HG02973 (cell line): ENCODE data around the gene TAC3.
"Not testable (repeated sequence)": the region's sequence is repeated elsewhere in the genome, so short reads cannot be mapped to it uniquely, and the experiment has no call there.

Experiments used
- ATAC-seq: cut with Tn5 transposase; IDR thresholded peaks from one replicate; pipeline ENCODE4 v1.9.1; 2021; ENCODE audit warnings: moderate library complexity; ENCODE audit not compliant: unreplicated experiment

The TAC3 gene

DNA sequence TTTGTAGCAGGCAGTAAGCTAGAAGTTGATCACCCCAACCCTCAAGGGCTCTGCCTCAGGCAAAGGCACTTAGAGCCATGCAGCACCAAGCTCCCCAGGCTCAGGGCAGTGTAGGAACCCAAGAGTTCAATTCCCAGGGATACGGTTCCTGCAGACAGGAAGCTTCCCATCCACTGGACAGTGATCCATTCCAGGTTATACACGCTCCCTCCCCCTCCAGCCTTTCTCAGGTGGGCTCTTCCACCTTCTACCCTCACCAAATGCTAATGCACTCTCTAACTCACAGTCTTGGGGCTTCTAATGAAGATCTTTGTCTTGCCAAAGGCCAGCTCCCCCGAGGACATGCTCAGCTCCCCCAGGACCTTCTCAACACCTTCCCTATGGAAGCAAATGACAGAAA lies 20.9 kb upstream of the TAC3 start:
- ATAC-seq, result no peak

DNA sequence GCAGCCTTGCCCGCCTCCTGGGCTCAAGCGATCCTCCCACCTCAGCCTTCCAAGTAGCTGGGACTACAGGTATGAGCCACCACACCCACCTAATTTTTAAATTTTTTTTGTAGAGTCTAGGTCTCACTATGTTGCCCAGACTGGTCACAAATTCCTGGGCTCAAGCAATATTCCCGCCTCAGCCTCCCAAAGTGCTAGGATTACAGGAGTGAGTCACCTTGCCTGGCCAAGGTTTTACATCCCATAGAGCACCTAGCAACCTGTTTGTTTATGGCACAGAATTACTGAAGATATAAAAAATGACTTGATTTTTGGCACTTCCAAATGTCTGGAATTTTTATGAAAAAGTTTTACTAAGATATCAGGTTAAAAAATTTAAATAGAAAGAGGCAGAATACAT lies 17.1 kb upstream of the TAC3 start:
- no peak for ATAC-seq

DNA sequence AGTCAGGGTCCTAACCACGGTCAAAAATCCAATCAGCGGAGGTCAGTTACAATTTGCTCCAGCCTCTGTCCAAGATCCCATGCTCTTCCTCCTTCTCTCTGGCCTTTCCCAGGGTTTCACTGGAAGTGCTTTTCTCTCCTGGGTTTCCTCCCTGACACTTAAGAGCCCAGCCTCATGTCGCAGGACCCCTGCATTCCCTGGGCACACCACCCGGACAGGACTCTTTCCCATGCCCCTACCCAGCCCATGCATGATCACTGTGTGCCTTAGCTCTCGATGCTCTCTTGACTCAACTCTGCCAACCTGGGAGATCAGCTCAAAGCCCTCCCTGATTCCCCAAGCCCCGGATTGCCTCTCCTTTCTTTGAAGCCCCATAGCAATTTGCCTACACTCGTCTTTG lies 15.5 kb upstream of the TAC3 start:
- ATAC-seq, result no peak

DNA sequence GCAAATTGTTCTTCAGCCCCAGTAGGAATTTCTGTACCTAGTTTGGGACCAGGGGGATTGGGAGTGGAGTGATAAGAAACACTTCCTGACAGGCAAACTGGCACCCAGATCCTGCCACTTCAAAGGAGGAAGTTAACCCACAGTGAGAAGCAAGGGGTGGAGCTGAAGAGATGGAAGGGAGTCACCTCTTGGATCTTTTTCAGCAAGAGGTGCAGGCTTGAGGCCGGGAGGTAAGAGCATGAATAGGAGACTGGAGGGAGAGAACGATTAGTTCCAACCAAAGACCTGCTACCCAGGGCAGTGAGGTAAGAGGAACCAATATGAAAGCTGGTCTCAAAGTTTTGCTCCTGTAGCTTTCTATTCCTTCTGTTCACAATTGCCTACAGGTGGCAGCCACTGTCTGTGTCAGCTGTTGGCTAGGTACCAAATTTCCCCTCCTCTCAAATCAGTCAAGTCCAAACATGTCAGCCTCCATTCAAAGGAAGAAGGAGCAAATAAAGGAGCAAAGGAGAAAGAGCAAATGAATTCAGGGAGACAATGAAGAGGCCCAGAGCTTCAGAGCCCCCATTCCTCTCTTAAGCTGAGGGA lies 14.9 kb upstream of the TAC3 start:
- ATAC-seq, result no peak

DNA sequence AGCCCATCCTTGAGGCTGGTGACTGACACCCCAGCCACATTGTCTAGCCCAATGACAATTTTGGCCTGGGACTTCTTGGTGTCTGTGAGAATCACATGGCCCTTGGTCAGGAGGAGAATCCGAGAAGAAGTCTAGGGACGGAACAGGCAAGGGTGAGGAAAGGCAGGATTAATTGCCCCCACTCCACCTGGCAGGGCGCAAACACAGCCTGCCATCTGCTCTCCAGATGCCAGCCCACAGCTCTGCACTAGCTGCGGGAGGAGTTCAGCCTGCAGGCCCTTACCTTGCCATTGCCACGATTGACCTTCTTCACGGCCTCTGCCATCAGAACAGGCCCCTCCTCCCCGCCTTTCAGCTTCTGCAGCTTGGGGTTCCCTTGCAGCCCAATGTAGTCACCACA lies 13.1 kb upstream of the TAC3 start:
- no peak for ATAC-seq

DNA sequence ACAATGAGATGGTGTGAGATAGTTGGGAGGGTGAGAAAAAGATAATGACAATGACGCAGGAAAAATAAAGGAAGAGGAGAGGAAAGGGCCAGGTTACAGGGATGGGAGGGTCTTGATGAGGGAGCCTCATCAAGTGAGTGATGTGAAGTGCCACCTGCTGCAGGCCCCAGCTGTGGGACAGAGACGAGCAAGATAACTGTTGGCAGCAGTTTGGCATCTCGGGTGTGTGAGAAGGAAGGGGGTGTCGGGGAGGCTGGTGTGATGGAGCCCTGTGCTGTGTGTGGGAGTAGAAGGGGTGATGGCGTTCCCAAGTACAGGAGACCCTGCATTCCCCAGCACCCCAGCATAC lies 11.4 kb upstream of the TAC3 start:
- ATAC-seq, result no peak

DNA sequence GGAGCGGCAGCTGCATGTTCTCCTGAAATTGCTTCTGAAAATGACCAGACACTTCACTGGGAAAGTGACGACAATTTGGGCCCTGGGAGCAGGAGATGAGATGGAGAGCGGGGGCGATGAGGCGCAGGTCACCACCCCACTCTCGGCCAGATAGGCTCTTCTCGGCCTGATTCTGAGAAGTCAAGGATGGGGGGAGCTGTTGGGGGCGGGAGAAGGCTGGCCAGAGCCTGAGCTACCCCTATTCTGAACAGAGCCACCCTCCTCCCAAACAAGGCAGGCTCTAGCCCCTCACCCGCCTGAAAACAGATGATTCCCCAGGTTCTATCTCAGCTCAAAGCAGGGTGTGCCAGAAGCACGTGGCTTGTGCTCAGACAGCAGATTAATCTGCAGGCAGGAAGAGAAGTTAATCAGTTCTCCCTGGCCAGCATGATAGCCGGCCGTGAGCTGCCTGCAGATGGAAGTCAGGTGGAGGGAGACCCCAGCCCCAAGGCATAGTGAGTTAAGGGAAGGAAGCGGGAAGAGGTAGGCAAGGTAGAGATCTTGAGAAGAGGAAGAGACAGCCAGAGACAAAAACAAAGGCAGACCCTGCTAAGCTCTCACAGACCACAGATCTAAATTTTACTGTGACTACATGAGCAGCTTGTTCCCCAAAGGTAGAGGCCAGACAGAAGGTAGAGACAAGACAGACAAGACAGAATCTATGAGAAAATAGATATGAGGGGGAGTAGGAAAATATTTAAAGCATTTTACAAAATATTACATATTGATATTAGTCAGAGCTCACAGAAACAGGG lies 10.9 kb upstream of the TAC3 start:
- no peak for ATAC-seq

DNA sequence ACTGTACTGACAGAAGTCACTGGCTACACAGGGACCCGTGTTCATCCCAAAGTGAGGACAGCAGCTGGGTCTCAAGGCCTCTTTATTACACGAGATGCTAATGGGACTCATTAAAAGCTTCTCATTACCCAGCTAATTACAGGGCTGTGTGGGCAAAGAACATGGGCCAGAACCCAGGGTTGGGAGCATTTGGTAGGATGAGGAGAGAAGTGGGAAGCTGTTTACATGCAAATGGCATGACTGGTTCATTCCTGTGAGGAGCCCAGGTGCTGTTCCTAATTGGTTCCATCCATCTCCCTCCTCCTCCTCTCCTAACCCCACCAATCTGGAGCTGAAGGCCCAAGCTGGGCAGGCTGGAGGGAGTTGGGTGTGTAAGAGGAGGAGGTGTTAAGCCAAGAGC lies 8.9 kb upstream of the TAC3 start:
- no peak for ATAC-seq

DNA sequence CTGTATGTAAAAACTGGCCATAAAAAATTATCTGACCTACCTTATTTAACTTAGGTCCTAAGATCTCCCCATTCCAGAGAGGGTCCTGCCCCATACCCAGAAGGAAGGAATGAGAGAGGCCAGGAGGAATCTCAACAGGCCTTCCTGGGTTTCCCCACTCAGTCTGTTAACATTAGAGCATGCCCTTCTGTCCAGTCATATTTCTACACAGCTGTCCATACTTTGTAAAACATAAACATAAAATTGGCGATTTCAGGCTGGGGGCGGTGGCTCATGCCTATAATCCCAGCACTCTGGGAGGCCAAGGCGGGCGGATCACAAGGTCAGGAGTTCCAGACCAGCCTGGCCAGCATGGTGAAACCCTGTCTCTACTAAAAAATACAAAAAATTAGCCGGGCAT lies 6.0 kb upstream of the TAC3 start:
- ATAC-seq, result not testable (repeated sequence)

DNA sequence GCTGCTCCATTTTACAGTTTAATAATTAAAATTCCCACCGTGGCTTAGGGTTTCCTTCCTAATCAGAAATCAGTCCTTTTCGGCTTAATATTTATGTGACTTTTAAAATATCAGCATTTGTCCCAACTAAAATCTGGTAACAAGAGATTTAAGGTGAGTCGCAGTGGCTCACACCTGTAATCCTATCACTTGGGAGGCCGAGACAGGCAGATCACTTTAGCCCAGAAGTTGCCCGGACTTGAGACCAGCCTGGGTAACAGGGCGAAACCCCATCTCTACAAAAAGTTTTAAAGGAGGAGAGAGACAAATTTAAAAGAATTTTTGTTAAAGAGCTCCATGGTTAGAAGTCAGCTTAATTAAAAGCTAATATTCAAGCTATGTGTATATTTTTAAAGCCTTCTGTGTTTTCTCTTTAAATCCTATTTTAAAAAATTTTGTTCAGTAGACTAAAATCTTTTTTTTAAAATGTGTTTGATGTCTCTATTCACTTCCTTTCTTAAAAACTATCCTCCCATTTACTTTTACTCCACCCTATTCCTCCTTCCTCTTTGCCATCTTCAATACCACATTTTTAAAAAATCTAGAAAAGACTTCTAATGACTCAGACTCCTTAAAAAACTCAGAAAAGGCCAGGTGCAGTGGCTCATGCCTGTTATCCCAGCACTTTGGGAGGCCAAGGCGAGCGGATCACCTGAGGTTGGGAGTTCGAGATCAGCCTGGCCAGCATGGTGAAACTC lies 3.8 kb upstream of the TAC3 start:
- ATAC-seq, result no peak

DNA sequence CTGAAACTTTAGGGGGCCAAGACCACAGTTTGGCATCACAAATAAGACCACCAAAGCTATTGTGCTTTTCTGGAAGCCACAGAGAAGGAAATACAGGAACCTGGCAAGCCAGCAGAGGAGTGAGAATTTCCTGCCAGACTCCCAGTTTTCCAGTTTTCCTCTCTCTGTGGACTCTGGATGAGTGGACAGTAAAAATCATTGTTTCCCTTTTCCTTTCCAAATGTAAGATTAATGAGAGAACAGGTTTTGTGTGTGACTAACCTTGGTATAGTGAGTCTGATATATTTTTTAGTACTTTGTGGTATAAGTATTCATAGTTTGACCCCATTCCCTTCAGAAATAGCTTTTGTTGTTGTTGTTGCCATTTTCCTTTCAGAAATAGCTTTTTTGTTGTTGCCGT lies 2.6 kb upstream of the TAC3 start:
- no peak for ATAC-seq

DNA sequence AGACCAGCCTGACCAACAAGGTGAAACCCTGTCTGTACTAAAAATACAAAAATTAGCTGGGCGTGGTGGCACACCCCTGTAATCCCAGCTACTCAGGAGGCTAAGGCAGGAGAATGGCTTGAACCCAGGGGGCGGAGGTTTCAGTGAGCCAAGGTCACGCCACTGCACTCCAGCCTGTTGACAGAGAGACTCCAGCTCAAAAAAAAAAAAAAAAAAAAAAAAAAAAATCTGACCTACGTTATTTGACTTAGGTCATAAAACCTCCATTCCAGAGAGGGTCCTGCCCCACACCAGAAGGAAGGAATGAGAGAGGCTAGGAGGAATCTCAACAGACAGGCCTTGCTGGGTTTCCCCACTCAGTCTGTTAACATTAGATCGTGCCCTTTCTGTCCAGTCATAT lies 2.0 kb upstream of the TAC3 start:
- ATAC-seq, result not testable (repeated sequence)

DNA sequence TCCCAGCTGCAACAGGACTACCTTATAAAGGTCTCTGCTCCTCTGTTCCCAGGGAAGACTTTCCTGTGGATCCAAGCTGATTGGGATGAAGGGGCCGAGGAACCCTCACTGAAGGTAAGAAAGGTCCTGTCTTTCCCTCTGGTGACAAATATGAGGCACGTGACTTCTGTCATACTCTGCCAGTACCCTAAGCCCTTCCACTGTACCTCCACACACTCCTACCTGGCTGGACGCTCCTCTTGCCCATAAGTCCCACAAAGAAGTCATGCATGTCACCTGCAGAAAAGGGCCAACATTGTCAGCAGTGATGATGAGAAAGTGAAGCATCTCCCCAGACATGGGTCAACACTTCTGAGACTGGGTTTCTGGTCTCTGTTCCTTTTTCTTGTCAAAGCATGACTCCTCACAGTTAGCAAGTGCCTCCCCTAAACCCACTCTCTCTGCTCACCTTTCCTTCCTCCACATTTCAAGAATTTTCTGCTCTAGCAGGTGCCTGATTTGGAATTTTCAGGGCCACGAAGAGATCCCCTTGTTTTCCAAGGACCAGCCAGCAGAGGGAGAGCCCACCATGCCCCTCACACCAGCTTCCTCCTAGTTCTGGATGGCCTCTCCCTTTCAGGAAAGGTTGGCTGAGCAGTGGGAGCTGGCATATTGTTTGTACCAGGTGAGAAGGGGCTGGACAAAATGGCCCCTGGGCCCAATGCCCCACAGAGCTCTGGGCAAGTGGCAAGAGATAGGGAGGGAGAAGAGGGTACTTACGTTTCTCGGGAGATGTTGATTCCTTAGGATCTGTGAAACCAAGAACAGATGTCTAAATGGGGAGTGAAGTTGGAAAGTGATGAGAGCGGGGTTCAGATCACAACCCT lies 3.5 kb downstream of the TAC3 start:
- peak; percentile 73 for ATAC-seq

DNA sequence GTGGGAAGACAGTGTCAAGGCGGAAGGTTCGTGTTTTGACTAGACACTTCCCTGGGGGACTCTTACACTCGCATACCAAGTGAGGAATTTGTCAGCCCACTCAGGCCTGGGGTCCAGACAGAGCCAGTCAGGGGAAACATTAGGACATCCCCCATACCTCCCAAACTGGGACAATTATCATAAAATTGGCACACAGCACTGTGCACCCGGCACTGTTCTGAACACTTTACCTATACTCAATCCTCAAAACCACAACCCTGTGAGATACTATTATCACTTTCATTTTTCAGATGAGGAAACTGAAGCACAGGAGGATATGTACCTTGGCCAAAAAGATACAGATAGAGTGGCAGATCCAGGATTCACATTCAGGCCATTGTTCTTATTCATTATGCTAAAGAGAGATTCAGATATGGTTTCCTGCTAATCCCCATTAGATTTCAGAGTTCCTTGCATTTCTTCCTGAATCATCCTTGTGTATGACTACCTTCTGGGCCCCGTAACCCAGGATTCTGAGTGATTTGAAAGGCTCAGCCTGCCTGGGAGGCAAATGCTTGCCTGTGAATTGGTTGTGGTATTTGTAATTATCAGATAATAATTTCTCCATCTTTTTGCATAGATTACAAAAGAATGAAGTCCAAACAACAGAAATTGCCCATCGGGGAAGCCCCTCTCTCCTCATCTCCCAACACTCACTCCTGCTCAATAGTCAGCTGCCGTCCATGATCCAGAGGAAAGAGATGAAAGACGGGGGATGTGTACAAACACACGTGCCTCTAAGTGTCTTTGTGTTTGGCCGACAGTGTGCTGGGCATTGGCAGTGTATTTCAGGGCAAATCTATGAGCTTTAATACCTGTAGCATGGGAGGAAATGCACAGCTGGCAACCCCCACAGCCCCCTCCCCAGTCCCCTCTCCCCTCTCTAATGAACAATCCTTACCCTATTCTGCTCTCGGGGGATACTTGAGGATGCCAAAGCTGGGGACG lies 4.6 kb downstream of the TAC3 start:
- peak; percentile 50 for ATAC-seq

DNA sequence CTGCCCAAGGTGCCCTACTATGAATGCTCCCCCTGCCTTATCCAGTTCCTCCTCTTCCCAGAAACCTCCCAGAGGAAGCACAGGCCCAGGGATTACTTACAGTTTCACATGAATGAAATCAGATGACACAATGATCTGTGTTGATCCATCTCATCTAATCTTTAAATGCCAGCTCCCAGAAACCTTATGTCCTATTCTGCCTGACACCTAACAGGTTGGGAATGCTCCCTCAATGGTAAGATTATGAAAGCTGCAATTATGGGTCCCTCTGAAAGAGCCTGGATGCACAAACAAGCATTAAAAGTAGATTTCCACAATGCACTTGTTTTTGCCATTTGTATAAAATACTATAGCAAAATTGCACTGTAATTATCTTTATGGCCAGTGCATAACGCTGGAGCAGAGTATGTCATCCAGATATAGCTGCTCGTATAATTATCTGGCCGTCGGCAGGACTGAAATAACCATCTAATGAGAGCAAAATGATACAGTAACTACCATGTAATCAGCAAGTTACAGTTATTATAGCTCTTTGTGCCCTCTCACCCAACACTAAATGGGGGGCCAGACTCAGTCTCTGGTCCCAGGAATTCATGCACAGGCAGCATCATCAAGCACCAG lies 5.6 kb downstream of the TAC3 start:
- ATAC-seq, result no peak

DNA sequence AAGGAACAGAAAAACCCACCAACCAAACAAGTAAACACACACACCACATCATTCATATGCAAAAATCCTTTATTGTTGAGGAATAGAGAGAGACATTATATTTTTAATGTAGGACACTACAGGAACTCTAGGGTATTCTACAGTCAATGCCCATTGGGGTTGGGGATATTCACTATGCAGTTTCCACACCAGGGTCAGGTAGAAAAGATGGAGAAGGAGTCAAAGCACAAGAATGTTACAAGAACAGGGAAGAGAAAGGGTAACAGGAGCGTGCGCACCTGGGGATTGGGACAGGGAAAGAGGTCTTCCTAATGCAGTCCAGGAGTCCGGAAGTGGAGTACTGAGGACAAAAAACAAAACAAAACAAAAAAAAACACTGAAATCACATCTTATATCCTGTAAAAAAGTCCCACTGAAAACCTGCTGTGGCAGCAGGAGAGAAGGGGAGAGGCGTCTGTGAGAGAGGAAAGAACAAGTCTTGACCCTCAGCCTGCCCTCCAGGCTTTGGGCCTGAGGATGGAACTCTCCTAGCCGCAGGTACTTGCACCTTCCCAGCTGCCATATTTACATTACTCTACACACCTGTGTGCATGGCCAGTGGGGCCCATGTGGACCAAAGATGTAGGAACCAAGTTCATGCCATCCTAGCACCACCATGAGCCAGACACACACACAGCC lies 6.2 kb downstream of the TAC3 start:
- no peak for ATAC-seq

DNA sequence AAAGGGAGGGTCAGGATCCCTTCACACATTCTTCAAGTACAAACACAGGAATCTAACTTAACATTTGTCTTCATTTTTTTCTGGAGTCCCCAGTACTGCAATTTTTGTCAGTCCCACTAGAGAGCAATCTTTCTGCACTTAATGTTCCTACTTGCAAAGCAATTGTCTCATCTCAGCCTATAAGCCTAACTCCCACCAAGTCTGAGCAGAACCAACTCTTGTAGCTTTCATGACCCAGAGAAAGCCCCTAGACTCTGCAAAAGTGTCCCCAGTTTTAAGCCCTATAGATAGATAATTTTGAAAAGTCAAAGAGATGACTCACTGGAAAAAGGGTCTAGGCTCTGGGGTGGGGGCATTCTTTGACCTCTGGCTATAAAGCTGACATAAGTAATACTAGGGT lies 8.2 kb downstream of the TAC3 start:
- ATAC-seq, result no peak

DNA sequence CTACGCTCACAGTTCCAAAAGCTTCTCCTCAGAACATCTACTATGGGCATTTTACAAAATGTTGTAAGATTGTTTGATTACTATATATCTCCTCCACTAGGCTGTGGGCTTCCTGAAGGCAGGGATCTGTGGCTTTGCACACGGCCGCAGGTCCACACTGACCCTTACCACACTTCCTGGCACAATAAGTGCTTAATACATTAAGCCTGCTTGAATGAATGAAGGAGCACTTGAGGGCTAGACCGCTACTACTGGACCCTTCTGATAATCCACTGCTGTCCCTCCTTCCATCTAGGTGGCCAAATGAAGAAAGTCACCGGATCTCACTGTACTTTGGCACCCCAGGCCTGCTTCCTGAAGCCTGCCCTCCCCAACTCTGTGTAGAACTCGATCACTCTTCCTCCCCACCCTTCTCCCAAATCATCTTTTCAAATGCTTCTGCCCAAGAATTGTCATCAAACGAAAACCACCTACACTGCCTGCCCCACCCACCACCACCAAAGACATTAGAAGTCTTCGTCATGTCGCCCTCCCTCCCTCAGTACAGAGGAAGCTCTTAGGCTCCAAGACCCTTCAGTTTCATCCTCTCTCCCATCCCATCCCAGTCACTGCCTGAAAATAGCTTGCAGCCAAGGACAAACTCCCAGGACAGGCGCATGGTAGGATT lies 9.4 kb downstream of the TAC3 start:
- ATAC-seq, result no peak
